Measurements from ENCODE around the gene GPR35. TPM values are rescaled to one million over a fixed set of nuclear protein-coding genes. Genes with fewer than 3 reads are reported as not detected.
A peak's percentile ranks its signal among the peaks of the same experiment; 100 is the strongest.

GPR35 gene
- total RNA-seq, 1 experiment from 2014 or later: 2.4 TPM

- ATAC-seq (peak; percentile 33; the same call in 1 of the 2 replicates), DNase-seq (no peak)
- no peaks in the 10 kb centered on the region for H3K4me1 ChIP-seq (ENCODE audit: insufficient read depth, low read length)
- no peaks in the 10 kb centered on the region for H3K9me2 ChIP-seq (replicated peaks; ENCODE audit: low read length)
- H3K9me3 ChIP-seq (ENCODE audit: low read length): no peaks in the 10 kb centered on the region
- ChIA-PET CTCF (no interaction called here), POLR2A (ENCODE audit: unreplicated experiment) (no interaction called here)
- H3F3A ChIP-seq (ENCODE audit: low read length, unreplicated experiment): no peaks in the 10 kb centered on the region
- H3K79me2 ChIP-seq (ENCODE audit: low read length): no peaks in the 10 kb centered on the region
- intact Hi-C loops (cut with micrococcal nuclease): no loop called here
- BruUV-seq (replicated peaks): no TSS peak
- H3K36me3 ChIP-seq (ENCODE audit: low read depth, low read length): no peaks in the 10 kb centered on the region
- no peak overlapping the region for H3K27ac ChIP-seq (ENCODE audit: low read length)
- H3K4me3 ChIP-seq (ENCODE audit: low read length): no peak overlapping the region
- no peaks in the 10 kb centered on the region for H3K27me3 ChIP-seq (ENCODE audit: low read length)
- no peak overlapping the region for H3K4me2 ChIP-seq (ENCODE audit: low read length)
- TF ChIP-seq EZH2phosphoT487 (IDR thresholded peaks at IDR 0.05; ENCODE audit: borderline replicate concordance, low read length): no peak
- TF ChIP-seq EZH2 (IDR thresholded peaks at IDR 0.05; ENCODE audit: low read length, unreplicated experiment): no peak
- TF ChIP-seq CTCF (conservative IDR thresholded peaks at IDR 0.05; ENCODE audit: low read depth, low read length): no peak
- H4K20me1 ChIP-seq (ENCODE audit: low read length): no peaks in the 10 kb centered on the region
- no peak overlapping the region for H2AFZ ChIP-seq (ENCODE audit: low read length)
- H3K9ac ChIP-seq (ENCODE audit: low read length): no peak overlapping the region
Observed at GRCh38 chr2:240624011-240624949, 1.0 kb upstream of the GPR35 start.

GRCh38 chr2:240626531-240627300, 1.4 kb downstream of the GPR35 start:
- intact Hi-C loops (cut with micrococcal nuclease): no loop called here
- TF ChIP-seq CTCF (conservative IDR thresholded peaks at IDR 0.05; ENCODE audit: low read depth, low read length) (no peak), EZH2 (IDR thresholded peaks at IDR 0.05; ENCODE audit: low read length, unreplicated experiment) (no peak), EZH2phosphoT487 (IDR thresholded peaks at IDR 0.05; ENCODE audit: borderline replicate concordance, low read length) (no peak)
- Histone ChIP-seq H3K79me2 (ENCODE audit: low read length) (no peaks in the 10 kb centered on the region), H3K9me2 (replicated peaks; ENCODE audit: low read length) (no peaks in the 10 kb centered on the region), H3K27me3 (ENCODE audit: low read length) (no peaks in the 10 kb centered on the region), H2AFZ (ENCODE audit: low read length) (no peak overlapping the region), H3K4me2 (ENCODE audit: low read length) (no peak overlapping the region), H4K20me1 (ENCODE audit: low read length) (no peaks in the 10 kb centered on the region), H3K9me3 (ENCODE audit: low read length) (no peaks in the 10 kb centered on the region), H3K9ac (ENCODE audit: low read length) (no peak overlapping the region), H3F3A (ENCODE audit: low read length, unreplicated experiment) (no peaks in the 10 kb centered on the region), H3K27ac (ENCODE audit: low read length) (no peak overlapping the region), H3K4me3 (ENCODE audit: low read length) (no peak overlapping the region), H3K4me1 (ENCODE audit: insufficient read depth, low read length) (no peaks in the 10 kb centered on the region), H3K36me3 (ENCODE audit: low read depth, low read length) (no peaks in the 10 kb centered on the region)
- no TSS peak for BruUV-seq (replicated peaks)
- no peak for DNase-seq
- ChIA-PET POLR2A (ENCODE audit: unreplicated experiment) (no interaction called here), CTCF (no interaction called here)
- ATAC-seq: no peak

All from PC-3 (cell line).